Stimulated activated CD8-positive, alpha-beta memory T cell treated with anti-CD3 and anti-CD28 coated beads, Interleukin-7, amount 100 ng/mL, for 24 hours (primary cell): ENCODE results near the gene AICDA.
"Not testable (repeated sequence)": the region's sequence is repeated elsewhere in the genome, so short reads cannot be mapped to it uniquely, and the experiment has no call there.

Experiments
- DNase-seq: peaks from one replicate; pipeline ENCODE4 v3.0.0-alpha.2; 2020; ENCODE audit warnings: low read depth

AICDA gene

DNA sequence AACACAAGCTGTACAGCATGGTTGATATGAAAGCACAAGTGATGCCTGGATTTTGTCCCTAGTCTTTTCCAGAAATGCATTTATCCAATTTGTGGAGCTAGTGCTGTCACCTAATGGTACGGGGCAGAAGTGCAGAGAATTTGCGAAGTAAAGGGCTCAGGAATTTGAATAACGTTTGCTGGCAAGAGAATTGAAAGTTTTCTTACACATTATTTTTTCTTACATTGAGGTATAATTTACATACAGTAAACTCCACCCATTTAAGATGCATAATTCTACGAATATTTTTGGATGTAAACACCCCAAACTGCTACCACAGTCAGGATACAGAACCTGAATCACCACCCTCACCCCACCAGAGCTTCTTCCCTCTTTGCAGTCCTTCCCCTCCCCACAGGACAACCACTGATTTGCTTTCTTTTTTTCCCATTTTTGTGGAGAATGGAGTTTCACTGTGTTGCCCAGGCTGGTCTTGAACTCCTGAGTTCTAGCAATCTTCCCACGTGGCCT, 3.5 kb downstream of the AICDA start:
- DNase-seq: no peak

- DNase-seq: no peak
Measured at GRCh38 chr12:8606890-8607289, 5.8 kb downstream of the AICDA start.

DNA sequence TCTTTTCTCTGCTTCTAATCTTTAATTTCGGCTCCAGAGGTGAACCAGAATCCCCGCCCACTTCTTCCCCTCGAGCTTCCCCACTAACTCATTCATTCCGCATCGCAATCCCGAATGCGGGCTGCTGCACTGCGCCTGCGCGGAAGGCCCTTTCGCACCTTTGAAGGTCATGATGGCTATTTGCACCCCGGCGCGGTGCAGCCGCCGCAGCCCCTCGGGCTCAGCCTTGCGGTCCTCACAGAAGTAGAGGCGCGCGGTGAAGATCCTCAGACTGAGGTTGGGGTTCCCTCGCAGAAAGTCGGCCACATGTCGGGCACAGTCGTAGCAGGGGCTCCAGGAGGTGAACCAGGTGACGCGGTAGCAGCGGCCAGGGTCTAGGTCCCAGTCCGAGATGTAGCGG, 7.6 kb downstream of the AICDA start:
- no peak for DNase-seq

DNA sequence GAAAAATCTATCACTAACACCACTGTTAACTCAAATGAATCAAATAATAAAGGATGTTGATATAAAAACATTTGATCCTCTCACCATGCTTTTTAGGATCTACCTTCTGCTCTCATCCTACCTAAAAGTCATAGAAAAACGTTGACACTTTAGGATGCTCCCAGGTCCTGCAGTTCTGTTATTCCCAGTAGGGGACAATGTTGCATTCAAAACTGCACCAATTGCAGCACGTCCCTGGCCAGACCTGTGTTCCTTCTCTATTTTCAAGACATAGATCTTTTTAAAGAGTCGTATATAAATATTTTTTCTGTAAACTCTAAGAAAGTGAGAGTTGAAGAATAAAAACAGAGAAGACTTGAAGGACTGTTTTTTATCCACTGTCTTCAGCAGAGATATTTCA, 8.8 kb downstream of the AICDA start:
- DNase-seq: no peak

DNA sequence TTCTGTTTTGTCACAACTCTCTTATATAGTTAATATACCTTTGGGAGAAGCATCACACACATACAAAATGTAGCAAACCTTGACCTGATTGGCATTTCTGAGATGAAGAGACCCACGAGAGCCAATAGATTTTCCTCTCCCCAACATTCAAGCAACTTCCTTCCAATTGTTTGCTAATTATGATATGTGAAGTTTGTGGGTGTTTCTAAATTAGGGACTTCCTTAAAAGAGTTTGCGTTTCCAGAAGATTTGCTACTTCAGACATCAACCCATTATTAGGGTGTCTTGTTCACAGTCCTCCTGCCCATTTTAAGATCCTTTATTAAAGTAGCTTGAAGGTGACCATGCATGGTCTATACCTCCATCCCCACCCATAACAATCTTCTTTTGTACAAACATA, 9.4 kb downstream of the AICDA start:
- no peak for DNase-seq

DNA sequence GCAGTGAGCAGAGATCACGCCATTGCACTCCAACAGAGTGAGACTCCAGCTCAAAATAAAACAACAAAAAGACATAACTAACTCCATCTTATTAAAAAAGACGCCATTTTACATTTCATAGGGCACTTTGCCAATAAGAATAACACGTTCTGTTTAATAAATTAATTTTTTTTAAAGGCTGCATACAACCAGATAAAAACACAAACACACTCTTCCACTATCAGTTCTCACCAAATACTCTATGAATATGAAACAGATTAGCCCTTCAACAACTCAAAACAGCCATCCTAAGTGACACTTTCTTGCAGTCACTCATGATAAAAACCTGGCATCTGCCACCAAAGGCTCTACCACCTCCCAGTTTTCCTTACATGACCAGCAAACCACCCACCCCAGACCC, 16.1 kb downstream of the AICDA start:
- DNase-seq: no peak

GRCh38 chr12:8594072-8594471, 18.6 kb downstream of the AICDA start:
- no peak for DNase-seq

DNA sequence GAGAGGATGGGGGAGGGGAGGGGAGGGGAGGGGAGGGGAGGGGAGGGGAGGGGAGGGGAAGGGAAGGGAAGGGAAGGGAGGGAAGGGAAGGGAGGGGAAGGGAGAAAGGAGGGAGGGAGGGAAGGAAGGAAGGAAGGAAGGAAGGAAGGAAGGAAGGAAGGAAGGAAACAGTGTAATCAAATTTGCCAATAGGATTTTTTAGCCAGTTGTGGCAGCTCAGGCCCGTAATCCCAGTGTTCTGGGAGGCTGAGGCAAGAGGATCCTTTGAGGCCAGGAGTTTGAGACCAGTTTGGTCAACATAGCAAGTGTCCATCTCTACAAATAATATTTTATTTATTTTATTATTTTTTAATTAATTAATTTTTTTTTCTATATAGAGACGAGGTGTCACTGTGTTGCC, 19.4 kb downstream of the AICDA start:
- DNase-seq: no peak

- DNase-seq: no peak
Measured at GRCh38 chr12:8590842-8591545, 21.7 kb downstream of the AICDA start.

DNA sequence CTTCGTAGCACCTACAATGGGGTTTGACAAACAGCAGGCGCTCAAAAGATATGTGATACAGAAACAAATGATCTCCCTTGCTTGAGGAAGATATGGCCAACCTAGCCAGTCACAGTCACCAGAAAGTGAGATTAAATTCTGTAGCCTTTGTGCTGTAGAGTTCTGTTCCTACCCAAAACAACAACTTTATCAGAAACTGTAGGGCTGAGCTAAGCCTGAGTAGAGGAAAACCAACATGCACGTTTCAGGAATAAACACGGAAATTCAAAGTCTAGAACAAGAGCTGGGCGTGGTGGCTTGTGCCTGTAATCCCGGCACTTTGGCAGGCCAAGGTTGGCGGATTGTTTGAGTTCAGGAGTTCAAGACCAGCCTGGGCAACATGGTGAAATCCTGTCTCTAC, 23.0 kb downstream of the AICDA start:
- DNase-seq: no peak

DNA sequence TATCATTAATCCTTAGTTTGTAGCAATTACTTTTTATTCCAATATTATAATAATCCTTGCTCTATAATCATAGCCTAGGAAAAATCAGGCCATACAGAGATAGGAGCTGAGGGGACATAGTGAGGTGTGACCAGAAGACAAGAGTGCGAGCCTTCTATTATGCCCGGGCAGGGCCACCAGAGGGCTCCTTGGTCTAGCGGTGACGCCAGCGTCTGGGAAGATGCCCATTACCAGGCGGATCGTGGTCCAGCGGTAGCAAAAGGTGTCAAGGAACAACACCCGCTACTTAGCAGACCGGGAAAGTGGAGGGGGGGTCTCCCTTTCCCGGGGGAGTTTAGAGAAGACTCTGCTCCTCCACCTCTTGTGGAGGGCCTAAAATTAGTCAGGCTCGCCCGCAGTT, 28.2 kb downstream of the AICDA start:
- DNase-seq: not testable (repeated sequence)

DNA sequence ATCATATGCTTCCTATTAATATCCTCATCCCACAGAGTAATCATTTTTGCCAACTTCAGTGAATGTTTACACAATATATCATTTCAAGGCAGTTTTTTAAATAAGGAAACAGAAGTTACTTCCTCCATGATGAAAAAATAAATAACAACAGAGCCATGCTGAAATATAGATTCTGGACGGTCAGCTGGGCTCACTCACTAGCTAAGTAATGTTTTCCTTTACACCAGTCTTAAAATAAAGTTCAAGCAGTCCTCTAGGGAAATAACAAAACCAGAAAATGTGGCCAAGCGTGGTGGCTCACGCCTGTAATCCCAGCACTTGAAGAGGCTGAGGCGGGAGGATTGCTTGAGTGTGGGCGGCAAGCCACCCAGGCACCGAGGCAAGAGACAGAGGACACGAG, 28.7 kb downstream of the AICDA start:
- no peak for DNase-seq

GRCh38 chr12:8581098-8581784, 31.4 kb downstream of the AICDA start:
- no peak for DNase-seq

DNA sequence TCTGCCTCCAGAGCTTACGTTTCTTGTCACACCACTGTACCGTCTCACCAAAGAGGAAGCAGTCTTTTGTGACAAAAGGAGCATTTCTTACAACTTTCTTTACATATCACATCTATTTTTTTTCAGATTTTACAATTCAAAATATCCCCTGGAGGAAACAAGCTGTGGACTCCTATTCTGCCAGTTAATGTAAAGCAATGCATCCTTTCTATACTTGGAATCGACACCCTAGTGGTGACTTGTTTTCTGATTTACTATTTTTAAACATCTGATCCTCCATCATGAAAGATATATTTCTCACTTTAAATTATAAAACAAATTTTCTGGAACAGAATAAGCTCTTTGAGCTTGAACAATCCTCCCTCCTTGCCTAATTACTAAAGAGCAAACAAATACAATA, 34.8 kb downstream of the AICDA start:
- no peak for DNase-seq

DNA sequence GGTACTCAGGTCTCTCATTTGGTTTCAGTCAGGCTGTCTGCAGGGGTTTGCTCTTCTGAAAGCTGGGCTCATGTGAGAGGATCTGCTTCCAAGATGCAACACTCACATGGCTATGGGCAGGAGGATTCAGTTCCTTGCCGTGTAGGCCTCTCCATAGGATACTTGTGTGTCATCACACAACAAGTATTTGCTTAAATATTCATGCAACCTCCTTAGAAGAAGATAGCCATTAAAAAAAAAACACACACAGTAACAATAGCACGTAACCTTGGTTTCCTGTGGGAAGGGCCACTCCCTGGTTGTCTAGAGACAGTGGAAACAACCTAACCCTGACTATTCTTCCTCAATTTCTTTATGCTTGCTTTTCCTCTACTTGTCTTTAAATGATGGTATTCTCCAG, 40.2 kb downstream of the AICDA start:
- no peak for DNase-seq

- no peak for DNase-seq
Measured at GRCh38 chr12:8566525-8566924, 46.1 kb downstream of the AICDA start.

- DNase-seq: not testable (repeated sequence)
Measured at GRCh38 chr12:8566052-8566451, 46.6 kb downstream of the AICDA start.

GRCh38 chr12:8564656-8565055, 48.0 kb downstream of the AICDA start:
- DNase-seq: no peak

DNA sequence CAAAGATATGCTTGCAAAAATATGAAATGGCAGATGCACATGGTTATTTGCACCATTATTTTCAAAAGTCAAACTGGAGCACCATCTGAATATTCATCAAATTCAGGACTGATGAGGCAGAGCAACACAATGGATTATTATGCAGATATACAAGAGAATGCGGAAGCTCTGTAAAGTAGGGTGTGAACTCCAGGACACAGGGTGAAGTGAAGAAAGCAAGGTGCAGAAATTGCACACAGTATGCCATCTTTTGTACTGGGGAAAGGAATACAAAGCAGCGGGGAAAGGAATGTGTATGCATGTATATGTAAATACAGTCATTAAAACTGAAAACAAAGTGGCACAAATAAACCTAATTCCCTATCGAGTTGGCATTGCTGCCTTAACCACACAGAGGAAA, 49.3 kb downstream of the AICDA start:
- DNase-seq: no peak

- no peak for DNase-seq
Measured at GRCh38 chr12:8562310-8562709, 50.3 kb downstream of the AICDA start.

DNA sequence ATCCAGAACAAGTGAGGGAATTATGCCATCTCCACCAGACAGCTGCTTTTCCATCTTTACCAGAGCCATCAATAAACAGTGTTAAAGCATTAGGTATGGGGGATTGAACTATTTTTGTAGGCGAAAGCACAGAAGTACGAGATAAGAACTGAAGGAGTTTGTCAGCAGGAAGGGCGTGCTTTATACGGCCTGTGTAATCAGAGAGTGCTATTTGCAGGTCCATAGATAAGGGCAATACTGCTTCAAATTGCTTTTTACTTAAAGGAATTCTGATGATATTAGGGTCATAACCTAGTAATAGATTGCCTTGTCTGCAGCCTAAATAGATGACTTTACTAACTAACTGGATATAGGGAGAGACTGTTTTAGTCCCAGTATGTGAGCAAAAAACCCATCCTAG, 51.6 kb downstream of the AICDA start:
- no peak for DNase-seq

GRCh38 chr12:8559676-8560075, 53.0 kb downstream of the AICDA start:
- no peak for DNase-seq

DNA sequence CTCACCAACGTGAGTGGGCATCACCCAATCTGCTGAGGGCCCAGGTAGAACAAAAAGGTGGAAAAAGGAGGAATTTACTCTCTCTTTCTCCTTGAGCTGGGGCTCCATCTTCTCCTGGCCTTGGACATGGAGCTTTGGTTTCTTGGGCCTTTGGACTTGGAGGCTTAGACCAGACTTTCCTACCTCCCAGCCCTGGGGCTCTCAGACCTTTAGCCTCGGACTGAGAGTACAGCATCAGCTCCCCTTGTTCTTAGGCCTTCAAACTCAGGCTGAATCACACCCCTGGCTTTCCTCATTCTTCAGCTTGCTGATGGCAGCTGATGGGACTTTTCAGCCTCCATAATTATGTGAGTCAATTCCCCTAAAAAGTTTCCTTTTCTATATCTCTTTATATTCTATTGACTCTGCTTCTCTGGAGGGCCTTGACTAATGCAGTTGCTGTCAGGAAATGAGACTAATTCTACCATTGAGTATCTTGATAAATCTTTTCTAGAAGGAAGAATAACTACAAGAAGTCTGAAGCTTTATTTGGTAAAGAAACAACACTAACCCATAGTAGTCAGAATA, 56.0 kb downstream of the AICDA start:
- DNase-seq: no peak
